Measurements from ENCODE around the gene MCOLN1. TPM values are rescaled to one million over a fixed set of nuclear protein-coding genes. Genes with fewer than 3 reads are reported as not detected.

MCOLN1 gene
- total and polyA plus RNA-seq, 9 of the 15 experiments (the other 6 are each of a cell fraction or from before 2014, with no cell fraction given), result 0.25 to 15.4 (median 7.1) TPM

DNA sequence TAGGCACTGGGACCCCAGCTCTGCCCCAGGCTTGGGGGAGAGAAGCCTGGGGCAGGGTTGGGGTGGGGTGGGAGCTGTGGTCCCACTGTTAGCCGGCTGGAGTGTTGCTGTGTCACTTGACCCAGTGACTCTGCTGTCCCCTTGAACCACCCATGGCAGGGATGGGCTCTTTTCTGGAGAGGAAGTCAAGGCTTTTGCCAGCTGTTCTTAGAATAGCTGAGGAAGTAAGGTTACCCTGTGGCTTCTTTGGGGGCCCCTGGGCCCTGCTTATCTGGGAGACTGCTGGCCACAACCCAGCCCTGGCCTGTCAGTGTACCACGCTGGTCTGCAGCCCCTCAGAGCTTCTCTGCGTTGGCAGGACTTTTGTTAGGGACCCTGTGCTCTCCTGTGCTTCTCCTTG, 22.2 kb downstream of the MCOLN1 start:
- FAIRE-seq, result no peak
- POLR2A ChIA-PET, result no interaction called here
- CTCF ChIA-PET (ENCODE audit: low intra/inter-chr PET ratio), result no interaction called here

DNA sequence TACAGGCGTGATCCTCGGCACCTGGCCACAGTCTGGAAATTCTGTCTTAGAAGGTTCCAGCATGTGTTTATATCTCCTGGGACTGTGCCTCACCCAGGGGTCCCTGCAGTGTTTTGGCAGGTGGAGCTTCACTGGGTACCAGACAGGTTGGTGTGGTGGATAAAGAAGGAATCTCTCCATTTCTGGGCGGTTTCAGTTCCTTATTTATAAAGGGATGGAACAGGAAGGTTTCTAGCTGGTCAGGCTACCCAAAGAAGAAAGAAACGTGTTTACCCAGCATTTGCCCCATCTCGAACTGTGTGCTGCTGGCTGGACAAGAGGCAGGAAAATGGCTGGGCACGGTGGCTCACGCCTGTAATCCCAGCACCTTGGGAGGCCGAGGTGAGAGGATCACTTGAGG, 22.9 kb downstream of the MCOLN1 start:
- Histone ChIP-seq H3K4me1 (replicated peaks in 1 of 2; ENCODE audit: control insufficient read depth in 2 of 2, insufficient read depth in 2 of 2, low read length in 2 of 2) (peaks cover 5 to 40% of the 10 kb centered on the region in 2 experiments; a peak in 3 of 5 replicates), H3K27me3 (ENCODE audit: control insufficient read depth in 2 of 2, insufficient read depth in 2 of 2, low read length in 2 of 2) (no peaks in the 10 kb centered on the region), H3K9me1 (ENCODE audit: control insufficient read depth, insufficient read depth, low read length) (no peaks in the 10 kb centered on the region), H2AFZ (ENCODE audit: low read depth, low read length) (no peak overlapping the region), H3K27ac (ENCODE audit: extremely low read depth, low read depth, low read length) (no peak overlapping the region), H3K4me3 (no peak overlapping the region), H3K9me3 (replicated peaks; ENCODE audit: control insufficient read depth, insufficient read depth, low read depth, low read length) (no peaks in the 10 kb centered on the region), H3K79me2 (ENCODE audit: control insufficient read depth, insufficient read depth, low read length) (no peaks in the 10 kb centered on the region), H3K9ac (ENCODE audit: insufficient read depth in 1 of 2, low read depth in 2 of 2, low read length in 2 of 2) (no peak overlapping the region), H3K4me2 (ENCODE audit: insufficient read depth, low read length) (no peak overlapping the region), H3K36me3 (ENCODE audit: control insufficient read depth, insufficient read depth, low read length) (peaks cover 10% of the 10 kb centered on the region; the same call in 1 of the 3 replicates), H4K20me1 (replicated peaks; ENCODE audit: control insufficient read depth, insufficient read depth, low read length) (no peaks in the 10 kb centered on the region)
- no peak for DNase-seq (ENCODE audit: extremely low read depth in 1 of 4, low spot score in 3 of 4)
- POLR2A ChIA-PET, result interaction anchor here (0.8 kb wide), 1 partner anchor 60 kb away, joined by 3 read pairs; no protein-coding TSS in a partner anchor
- FAIRE-seq, result no peak
- BruUV-seq (replicated peaks), result no TSS peak
- in situ Hi-C loops (cut with MboI) (no loop called here), intact Hi-C loops (cut with micrococcal nuclease) (no loop called here)
- CTCF ChIA-PET (ENCODE audit: low intra/inter-chr PET ratio), result no interaction called here
- WGBS (ENCODE audit: insufficient coverage, low coverage, missing lambda C conversion rate), result 55% methylated on average over 8 of the region's 8 CpGs
- no peak for TF ChIP-seq CXXC5 (CRISPR knock-in tag; IDR thresholded peaks at IDR 0.05)
- TF ChIP-seq SMARCB1 (IDR thresholded peaks at IDR 0.05; ENCODE audit: insufficient read length, low read depth), result no peak
- TF ChIP-seq SETDB1 (IDR thresholded peaks at IDR 0.05; ENCODE audit: low read length), result no peak
- no peak for TF ChIP-seq TCF7 (IDR thresholded peaks at IDR 0.05; ENCODE audit: borderline replicate concordance)
- no peak for TF ChIP-seq ZNF830 (CRISPR knock-in tag; IDR thresholded peaks at IDR 0.05)
- no peak for ATAC-seq

More for the DNA sequence above, 22.2 kb downstream of the MCOLN1 start:
- H3K36me3 ChIP-seq (ENCODE audit: control insufficient read depth, insufficient read depth, low read length), result peaks cover 13% of the 10 kb centered on the region; the same call in 1 of the 3 replicates
- peaks cover 5 to 39% of the 10 kb centered on the region in 2 experiments; a peak in 3 of 5 replicates for H3K4me1 ChIP-seq (replicated peaks in 1 of 2; ENCODE audit: control insufficient read depth in 2 of 2, insufficient read depth in 2 of 2, low read length in 2 of 2)
- no peak overlapping the region for H2AFZ ChIP-seq (ENCODE audit: low read depth, low read length)
- H3K27ac ChIP-seq (ENCODE audit: extremely low read depth, low read depth, low read length), result no peak overlapping the region
- WGBS (ENCODE audit: insufficient coverage, low coverage, missing lambda C conversion rate), result 30% methylated on average over 2 of the region's 3 CpGs
- no peaks in the 10 kb centered on the region for H3K27me3 ChIP-seq (ENCODE audit: control insufficient read depth in 2 of 2, insufficient read depth in 2 of 2, low read length in 2 of 2)
- no peak overlapping the region for H3K4me3 ChIP-seq
- no peak for DNase-seq (ENCODE audit: extremely low read depth in 1 of 4, low spot score in 3 of 4)
- no peak overlapping the region for H3K4me2 ChIP-seq (ENCODE audit: insufficient read depth, low read length)
- intact Hi-C loops (cut with micrococcal nuclease) (no loop called here), in situ Hi-C loops (cut with MboI) (no loop called here)
- TF ChIP-seq E2F6 (IDR thresholded peaks at IDR 0.05; ENCODE audit: borderline replicate concordance in 1 of 2, extremely low read depth in 1 of 2, insufficient read depth in 1 of 2, insufficient read length in 1 of 2, low read depth in 1 of 2, low read length in 1 of 2, poor library complexity in 1 of 2, severe bottlenecking in 1 of 2), result no peak
- peak; percentile 50; the same call in 1 of the 2 replicates for TF ChIP-seq SPI1 (IDR thresholded peaks at IDR 0.05; ENCODE audit: borderline replicate concordance, low read depth, low read length)
- no peak for ATAC-seq
- no peaks in the 10 kb centered on the region for H3K9me3 ChIP-seq (replicated peaks; ENCODE audit: control insufficient read depth, insufficient read depth, low read depth, low read length)
- H4K20me1 ChIP-seq (replicated peaks; ENCODE audit: control insufficient read depth, insufficient read depth, low read length), result no peaks in the 10 kb centered on the region
- no peaks in the 10 kb centered on the region for H3K9me1 ChIP-seq (ENCODE audit: control insufficient read depth, insufficient read depth, low read length)
- BruUV-seq (replicated peaks), result no TSS peak
- no peaks in the 10 kb centered on the region for H3K79me2 ChIP-seq (ENCODE audit: control insufficient read depth, insufficient read depth, low read length)
- H3K9ac ChIP-seq (ENCODE audit: insufficient read depth in 1 of 2, low read depth in 2 of 2, low read length in 2 of 2), result peak overlapping the region in 1 of 2 experiments; percentile 78; a peak in 2 of 4 replicates

Measured in K562 (cell line).